ENCODE results near the gene NEK4. TPM values are rescaled to one million over a fixed set of nuclear protein-coding genes. Genes with fewer than 3 reads are reported as not detected.
"Not testable (repeated sequence)": the region's sequence is repeated elsewhere in the genome, so short reads cannot be mapped to it uniquely, and the experiment has no call there.

NEK4 gene
- polyA plus RNA-seq, 1 of the 3 experiments (the other 2 are of a cell fraction): 8.8 TPM

DNA sequence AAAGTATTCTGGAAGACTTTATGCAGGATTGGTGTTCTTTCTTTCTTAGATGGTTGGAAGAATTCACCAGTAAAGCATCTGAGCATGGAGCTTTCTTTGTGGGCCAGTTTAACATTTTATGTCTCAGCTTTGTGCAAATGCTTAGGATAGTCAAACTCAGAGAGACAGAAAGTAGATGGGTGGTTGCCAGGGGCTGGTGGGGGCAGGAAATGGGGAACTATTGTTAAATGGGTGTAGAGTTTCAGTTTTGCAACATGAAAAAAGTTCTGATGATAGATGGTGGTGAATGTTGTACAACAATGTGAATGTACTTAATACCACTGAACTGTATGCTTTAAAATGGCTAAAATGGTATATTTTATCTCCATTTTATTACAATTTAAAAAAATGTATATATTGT, 40.1 kb downstream of the NEK4 start (continued):
- TF ChIP-seq EP300 (IDR thresholded peaks at IDR 0.05; ENCODE audit: borderline replicate concordance in 1 of 2, low read depth in 1 of 2, low read length in 1 of 2): no peak

DNA sequence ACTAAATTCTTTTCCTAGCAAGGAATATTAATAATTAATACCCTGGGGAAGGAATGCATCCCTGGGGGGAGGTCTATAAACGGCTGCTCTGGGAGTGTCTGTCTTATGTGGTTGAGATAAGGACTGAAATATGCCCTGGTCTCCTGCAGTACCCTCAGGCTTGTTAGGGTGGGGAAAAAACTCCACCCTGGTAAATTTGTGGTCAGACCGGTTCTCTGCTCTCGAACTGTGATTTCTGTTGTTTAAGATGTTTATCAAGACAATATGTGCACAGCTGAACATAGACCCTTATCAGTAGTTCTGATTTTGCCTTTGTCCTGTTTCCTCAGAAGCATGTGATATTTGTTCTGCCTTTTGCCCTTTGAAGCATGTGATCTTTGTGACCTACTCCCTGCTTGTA, 42.0 kb downstream of the NEK4 start:
- H3K9me3 ChIP-seq; H3K27ac ChIP-seq (ENCODE audit: low read depth in 2 of 2, low read length in 1 of 2); H3K27me3 ChIP-seq (ENCODE audit: insufficient read depth); H3K4me1 ChIP-seq (ENCODE audit: control insufficient read depth in 1 of 2, insufficient read depth in 2 of 2, low read depth in 1 of 2, low read length in 1 of 2); H3K79me2 ChIP-seq (ENCODE audit: insufficient read depth); H3K9me2 ChIP-seq; H3K9ac ChIP-seq; H2AFZ ChIP-seq (ENCODE audit: low read depth); H3K4me3 ChIP-seq (ENCODE audit: low read depth in 2 of 2, low read length in 1 of 2); DNase-seq; CTCF ChIA-PET; H3K4me2 ChIP-seq; POLR2A ChIA-PET; H4K20me1 ChIP-seq (ENCODE audit: insufficient read depth): not testable (repeated sequence)
- Histone ChIP-seq H3F3A (replicated peaks; ENCODE audit: insufficient read depth) (peaks cover 11% of the 10 kb centered on the region), H3K36me3 (replicated peaks in 1 of 2; ENCODE audit: control insufficient read depth in 1 of 2, insufficient read depth in 2 of 2, low read length in 1 of 2) (peaks cover 16 to 61% of the 10 kb centered on the region in 2 experiments)
- 51% methylated on average over 3 of the region's 3 CpGs for WGBS (ENCODE audit: low lambda C conversion rate)

DNA sequence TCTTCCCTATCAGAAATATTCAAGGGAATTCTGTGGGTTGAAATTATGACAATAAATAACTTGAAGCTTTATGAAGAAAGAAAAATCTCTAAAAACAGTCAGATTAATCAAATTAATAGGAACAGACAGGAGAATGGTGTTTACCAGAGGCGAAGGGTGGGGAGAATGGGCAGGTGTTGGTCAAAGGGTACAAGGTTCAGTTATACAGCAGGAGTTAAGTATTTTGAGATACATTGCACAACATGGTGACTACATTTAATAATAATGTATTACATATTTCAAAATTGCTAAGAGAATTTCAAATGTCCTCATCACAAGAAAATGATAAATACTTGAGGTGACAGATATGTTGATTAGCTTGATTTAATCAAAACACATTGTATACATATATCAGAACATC, 46.2 kb downstream of the NEK4 start:
- Histone ChIP-seq H3K4me1 (ENCODE audit: control insufficient read depth in 1 of 2, insufficient read depth in 2 of 2, low read depth in 1 of 2, low read length in 1 of 2) (no peaks in the 10 kb centered on the region), H3K9me2 (no peaks in the 10 kb centered on the region), H3K4me2 (no peak overlapping the region), H4K20me1 (ENCODE audit: insufficient read depth) (no peaks in the 10 kb centered on the region), H3K79me2 (ENCODE audit: insufficient read depth) (no peaks in the 10 kb centered on the region), H3K36me3 (replicated peaks in 1 of 2; ENCODE audit: control insufficient read depth in 1 of 2, insufficient read depth in 2 of 2, low read length in 1 of 2) (peaks cover 0 to 33% of the 10 kb centered on the region in 2 experiments), H3K9me3 (peaks cover 7% of the 10 kb centered on the region), H3K27me3 (ENCODE audit: insufficient read depth) (no peaks in the 10 kb centered on the region), H3K9ac (no peak overlapping the region), H3F3A (replicated peaks; ENCODE audit: insufficient read depth) (no peaks in the 10 kb centered on the region), H2AFZ (ENCODE audit: low read depth) (no peak overlapping the region), H3K4me3 (ENCODE audit: low read depth in 2 of 2, low read length in 1 of 2) (no peak overlapping the region), H3K27ac (ENCODE audit: low read depth in 2 of 2, low read length in 1 of 2) (no peak overlapping the region)
- ChIA-PET CTCF (no interaction called here), POLR2A (no interaction called here)
- TF ChIP-seq, protein P1, sequence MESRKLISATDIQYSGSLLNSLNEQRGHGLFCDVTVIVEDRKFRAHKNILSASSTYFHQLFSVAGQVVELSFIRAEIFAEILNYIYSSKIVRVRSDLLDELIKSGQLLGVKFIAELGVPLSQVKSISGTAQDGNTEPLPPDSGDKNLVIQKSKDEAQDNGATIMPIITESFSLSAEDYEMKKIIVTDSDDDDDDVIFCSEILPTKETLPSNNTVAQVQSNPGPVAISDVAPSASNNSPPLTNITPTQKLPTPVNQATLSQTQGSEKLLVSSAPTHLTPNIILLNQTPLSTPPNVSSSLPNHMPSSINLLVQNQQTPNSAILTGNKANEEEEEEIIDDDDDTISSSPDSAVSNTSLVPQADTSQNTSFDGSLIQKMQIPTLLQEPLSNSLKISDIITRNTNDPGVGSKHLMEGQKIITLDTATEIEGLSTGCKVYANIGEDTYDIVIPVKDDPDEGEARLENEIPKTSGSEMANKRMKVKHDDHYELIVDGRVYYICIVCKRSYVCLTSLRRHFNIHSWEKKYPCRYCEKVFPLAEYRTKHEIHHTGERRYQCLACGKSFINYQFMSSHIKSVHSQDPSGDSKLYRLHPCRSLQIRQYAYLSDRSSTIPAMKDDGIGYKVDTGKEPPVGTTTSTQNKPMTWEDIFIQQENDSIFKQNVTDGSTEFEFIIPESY (IDR thresholded peaks at IDR 0.05; ENCODE audit: borderline replicate concordance, low read depth): no peak
- TF ChIP-seq EZH2phosphoT487 (IDR thresholded peaks at IDR 0.05; ENCODE audit: borderline replicate concordance, low read depth) (no peak), JUND (IDR thresholded peaks at IDR 0.05) (no peak), EP300 (IDR thresholded peaks at IDR 0.05; ENCODE audit: borderline replicate concordance in 1 of 2, low read depth in 1 of 2, low read length in 1 of 2) (no peak), POLR2AphosphoS5 (IDR thresholded peaks at IDR 0.05; ENCODE audit: low read depth, low read length) (no peak), FOXJ3 (CRISPR knock-in tag; IDR thresholded peaks at IDR 0.05) (no peak), SMC3 (IDR thresholded peaks at IDR 0.05; ENCODE audit: low read depth, low read length) (no peak), RAD21 (IDR thresholded peaks at IDR 0.05; ENCODE audit: low read length) (no peak)
- TF ChIP-seq, protein P2, sequence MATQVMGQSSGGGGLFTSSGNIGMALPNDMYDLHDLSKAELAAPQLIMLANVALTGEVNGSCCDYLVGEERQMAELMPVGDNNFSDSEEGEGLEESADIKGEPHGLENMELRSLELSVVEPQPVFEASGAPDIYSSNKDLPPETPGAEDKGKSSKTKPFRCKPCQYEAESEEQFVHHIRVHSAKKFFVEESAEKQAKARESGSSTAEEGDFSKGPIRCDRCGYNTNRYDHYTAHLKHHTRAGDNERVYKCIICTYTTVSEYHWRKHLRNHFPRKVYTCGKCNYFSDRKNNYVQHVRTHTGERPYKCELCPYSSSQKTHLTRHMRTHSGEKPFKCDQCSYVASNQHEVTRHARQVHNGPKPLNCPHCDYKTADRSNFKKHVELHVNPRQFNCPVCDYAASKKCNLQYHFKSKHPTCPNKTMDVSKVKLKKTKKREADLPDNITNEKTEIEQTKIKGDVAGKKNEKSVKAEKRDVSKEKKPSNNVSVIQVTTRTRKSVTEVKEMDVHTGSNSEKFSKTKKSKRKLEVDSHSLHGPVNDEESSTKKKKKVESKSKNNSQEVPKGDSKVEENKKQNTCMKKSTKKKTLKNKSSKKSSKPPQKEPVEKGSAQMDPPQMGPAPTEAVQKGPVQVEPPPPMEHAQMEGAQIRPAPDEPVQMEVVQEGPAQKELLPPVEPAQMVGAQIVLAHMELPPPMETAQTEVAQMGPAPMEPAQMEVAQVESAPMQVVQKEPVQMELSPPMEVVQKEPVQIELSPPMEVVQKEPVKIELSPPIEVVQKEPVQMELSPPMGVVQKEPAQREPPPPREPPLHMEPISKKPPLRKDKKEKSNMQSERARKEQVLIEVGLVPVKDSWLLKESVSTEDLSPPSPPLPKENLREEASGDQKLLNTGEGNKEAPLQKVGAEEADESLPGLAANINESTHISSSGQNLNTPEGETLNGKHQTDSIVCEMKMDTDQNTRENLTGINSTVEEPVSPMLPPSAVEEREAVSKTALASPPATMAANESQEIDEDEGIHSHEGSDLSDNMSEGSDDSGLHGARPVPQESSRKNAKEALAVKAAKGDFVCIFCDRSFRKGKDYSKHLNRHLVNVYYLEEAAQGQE (IDR thresholded peaks at IDR 0.05; ENCODE audit: low read depth, low read length): no peak
- TF ChIP-seq, protein P3, sequence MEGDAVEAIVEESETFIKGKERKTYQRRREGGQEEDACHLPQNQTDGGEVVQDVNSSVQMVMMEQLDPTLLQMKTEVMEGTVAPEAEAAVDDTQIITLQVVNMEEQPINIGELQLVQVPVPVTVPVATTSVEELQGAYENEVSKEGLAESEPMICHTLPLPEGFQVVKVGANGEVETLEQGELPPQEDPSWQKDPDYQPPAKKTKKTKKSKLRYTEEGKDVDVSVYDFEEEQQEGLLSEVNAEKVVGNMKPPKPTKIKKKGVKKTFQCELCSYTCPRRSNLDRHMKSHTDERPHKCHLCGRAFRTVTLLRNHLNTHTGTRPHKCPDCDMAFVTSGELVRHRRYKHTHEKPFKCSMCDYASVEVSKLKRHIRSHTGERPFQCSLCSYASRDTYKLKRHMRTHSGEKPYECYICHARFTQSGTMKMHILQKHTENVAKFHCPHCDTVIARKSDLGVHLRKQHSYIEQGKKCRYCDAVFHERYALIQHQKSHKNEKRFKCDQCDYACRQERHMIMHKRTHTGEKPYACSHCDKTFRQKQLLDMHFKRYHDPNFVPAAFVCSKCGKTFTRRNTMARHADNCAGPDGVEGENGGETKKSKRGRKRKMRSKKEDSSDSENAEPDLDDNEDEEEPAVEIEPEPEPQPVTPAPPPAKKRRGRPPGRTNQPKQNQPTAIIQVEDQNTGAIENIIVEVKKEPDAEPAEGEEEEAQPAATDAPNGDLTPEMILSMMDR (IDR thresholded peaks at IDR 0.05): no peak
- WGBS (ENCODE audit: low lambda C conversion rate): 90% methylated on average over 1 of the region's 1 CpG
- no peak for DNase-seq
